MG63 (cell line): Measurements from ENCODE around the gene PLCD4. TPM values are rescaled to one million over a fixed set of nuclear protein-coding genes. Genes with fewer than 3 reads are reported as not detected.

Experiments used
- DNase-seq: peaks from one replicate; pipeline ENCODE4 v3.0.0-alpha.2; 2020
- H3K27me3 ChIP-seq: fragments of 250-450 bp; sonication (Bioruptor Pico); 2 replicates; pipeline ENCODE4 v1.5.1; 2020; ENCODE audit warnings: mild to moderate bottlenecking, moderate library complexity
- H3K36me3 ChIP-seq: fragments of 250-450 bp; sonication (Bioruptor Pico); 2 replicates; pipeline ENCODE4 v1.5.1; 2020; ENCODE audit warnings: mild to moderate bottlenecking, moderate library complexity
- H3K4me3 ChIP-seq: fragments of 250-450 bp; sonication (Bioruptor Pico); 2 replicates; pipeline ENCODE4 v1.5.1; 2020; ENCODE audit warnings: mild to moderate bottlenecking, moderate library complexity
- H3K9me3 ChIP-seq: fragments of 250-450 bp; sonication (Bioruptor Pico); 2 replicates; pipeline ENCODE4 v1.5.1; 2020; ENCODE audit warnings: mild to moderate bottlenecking, moderate library complexity
- total RNA-seq: library from RNA; depleted of rRNA; stranded (reverse); fragments of >200 nt; shearing (Covaris generic); gene quantifications from 2 replicates; pipeline ENCODE4 v1.2.3, GENCODE V29; 2014; ENCODE audit warnings: low replicate concordance

Gene PLCD4
- total RNA-seq, 1 experiment from 2014 or later: 1.2 TPM

DNA sequence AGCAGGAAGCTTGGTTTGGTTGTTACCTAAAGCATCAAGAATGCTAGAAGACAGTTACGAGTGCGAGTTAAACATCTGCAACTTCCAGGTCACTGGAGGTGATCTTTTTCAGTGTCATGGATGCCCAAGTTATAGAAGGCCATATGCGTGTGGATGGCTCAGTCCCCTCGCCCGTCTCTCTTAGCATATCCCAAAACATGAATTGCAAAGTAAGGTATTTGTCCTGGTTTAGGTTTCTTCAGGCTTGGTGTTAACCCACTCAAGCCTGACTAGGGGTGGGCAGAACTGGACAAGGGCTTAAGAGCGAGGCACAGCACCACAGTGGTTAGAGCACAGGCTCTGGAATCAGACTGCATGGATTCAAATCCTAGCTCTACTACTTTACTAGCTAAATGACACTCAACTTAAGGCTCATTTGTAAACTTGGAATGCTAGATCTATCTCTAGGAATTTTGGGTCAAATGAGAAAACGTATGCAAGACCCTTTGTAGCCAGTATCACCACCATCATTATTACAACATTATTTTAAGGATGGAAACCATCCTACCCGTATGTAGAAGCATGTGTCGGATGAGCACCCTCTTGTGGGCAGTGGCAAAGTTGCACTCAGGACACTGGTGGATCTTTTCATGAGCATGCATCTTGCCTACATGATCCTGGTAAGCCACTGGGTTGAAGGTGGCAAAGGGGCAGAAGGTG lies 40.5 kb downstream of the PLCD4 start:
- peak; percentile 24 for DNase-seq
- Histone ChIP-seq H3K27me3 (no peaks in the 10 kb centered on the region), H3K4me3 (no peak overlapping the region), H3K9me3 (no peaks in the 10 kb centered on the region), H3K36me3 (peaks cover 77% of the 10 kb centered on the region)

DNA sequence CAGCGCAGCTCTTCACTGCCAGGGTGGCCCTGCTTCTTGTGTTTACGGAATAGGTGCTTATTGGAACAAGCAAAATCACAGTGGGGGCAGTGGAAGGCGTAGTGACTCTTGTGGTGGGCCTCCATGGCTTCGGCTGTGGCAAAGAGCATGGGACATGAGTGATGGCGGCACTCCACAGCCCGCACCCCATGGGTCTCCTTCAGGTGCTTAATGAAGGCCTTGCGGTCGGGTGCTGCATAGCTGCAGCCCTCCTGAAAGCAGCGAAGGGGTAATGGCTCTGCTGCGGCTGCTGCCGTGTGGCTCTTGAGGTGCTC lies 41.0 kb downstream of the PLCD4 start:
- H3K36me3 ChIP-seq: peaks cover 78% of the 10 kb centered on the region

DNA sequence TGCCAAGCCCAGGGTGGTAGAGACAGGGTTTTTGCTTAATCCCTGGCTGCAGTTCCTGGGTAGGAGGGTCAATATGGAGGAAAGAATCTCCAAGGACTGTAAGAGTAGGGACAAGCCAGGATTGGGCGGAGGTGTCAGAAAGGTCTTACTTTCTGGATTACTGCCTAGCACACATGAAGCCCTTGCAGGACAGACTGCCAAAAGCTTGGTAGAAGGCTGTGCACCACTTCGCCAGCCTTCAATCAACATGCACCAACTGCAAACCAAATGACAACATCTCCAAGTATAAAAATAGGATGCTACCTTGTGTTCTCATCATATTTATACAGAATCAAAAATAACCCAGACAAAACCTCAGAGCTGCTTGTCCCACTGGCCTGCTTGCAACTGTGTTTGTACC lies 48.1 kb downstream of the PLCD4 start:
- Histone ChIP-seq H3K9me3 (no peaks in the 10 kb centered on the region), H3K36me3 (peaks cover 60% of the 10 kb centered on the region), H3K27me3 (no peaks in the 10 kb centered on the region), H3K4me3 (no peak overlapping the region)
- no peak for DNase-seq

More for the DNA sequence above, 41.0 kb downstream of the PLCD4 start:
- Histone ChIP-seq H3K27me3 (no peaks in the 10 kb centered on the region), H3K9me3 (no peaks in the 10 kb centered on the region), H3K4me3 (no peak overlapping the region)
- DNase-seq: no peak

DNA sequence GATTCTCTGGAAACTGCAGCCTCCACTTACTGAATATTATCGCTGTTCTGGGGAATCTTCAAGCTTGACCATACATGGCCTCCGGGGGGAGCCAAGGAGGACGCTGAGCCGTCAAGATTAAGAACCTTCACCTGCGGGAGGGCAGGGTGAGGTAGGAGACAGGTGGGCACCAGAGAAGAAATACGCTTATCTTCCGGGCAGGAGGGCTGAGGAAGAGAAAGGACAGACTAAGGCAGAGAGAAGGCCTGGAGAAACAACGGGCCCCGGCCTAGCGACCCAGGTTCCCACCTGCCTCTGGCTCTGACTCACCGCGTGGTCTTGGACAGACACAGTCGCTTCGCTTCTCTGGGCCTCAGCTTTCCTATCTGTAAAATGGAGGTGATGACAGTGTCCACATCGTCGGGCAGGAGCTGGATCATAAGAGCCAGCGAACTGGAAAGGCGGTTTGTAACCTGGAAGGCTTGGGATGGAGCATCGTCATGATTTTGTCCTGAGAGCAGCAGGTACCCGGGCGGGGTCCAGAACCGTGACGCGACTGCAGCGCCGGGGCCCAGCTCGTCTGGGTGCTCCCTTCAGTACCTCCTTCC lies 51.1 kb downstream of the PLCD4 start:
- H3K36me3 ChIP-seq: peaks cover 59% of the 10 kb centered on the region
- DNase-seq: peak; percentile 28
- peak overlapping the region; percentile 70 for H3K4me3 ChIP-seq
- H3K27me3 ChIP-seq: no peaks in the 10 kb centered on the region
- H3K9me3 ChIP-seq: no peaks in the 10 kb centered on the region

DNA sequence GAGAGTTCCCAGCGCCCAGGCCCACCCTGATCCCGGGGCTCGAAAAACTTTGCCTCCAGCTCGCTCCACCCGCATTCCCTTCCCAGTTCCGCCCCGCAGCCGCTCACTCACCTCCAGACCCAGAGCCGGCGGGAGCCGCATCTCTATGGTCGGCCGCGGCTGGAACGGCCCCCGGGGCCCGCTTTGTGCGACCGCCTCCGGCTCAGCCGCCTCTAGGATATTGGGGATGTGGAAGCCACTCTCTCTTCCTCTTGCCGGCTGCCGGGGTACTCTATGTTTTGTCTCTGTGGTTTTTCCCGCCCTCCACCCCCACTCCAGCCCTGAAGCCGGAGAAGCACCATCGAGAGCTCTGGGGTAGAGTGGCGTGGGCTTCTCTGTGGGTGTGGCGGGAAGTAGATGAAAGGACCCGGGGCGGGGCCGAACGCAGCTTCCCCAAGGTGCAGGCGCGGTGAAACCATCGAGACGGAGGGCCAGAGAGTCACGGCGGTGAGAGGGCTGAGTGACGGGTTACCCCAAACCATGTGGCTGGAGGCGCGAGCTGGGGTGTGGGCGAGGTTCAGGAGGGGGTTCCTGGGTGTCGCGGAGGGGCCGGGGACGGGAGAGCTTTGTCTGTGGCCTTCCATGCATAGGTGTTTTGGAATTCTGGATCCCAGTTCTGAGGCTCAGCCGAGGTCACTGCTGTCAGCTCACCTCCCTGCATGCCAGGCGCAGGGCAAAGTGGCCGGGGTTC lies 51.7 kb downstream of the PLCD4 start, which contains the start of the genes BCS1L and ZNF142:
Gene BCS1L, plus strand, starts transcription at position 426 of the 730 bp plus-strand sequence. CDS start 1,305 bp downstream, outside the sequence.
Gene ZNF142, minus strand, starts transcription at position 366 of the 730 bp plus-strand sequence. CDS start 3,194 bp downstream, outside the sequence.
- DNase-seq: peak; percentile 94
- H3K4me3 ChIP-seq: peak within 1 kb of the TSS; percentile 70
- H3K27me3 ChIP-seq: no peaks in the 10 kb centered on the region
- no peaks in the 10 kb centered on the region for H3K9me3 ChIP-seq
- peaks cover 61% of the 10 kb centered on the region for H3K36me3 ChIP-seq

DNA sequence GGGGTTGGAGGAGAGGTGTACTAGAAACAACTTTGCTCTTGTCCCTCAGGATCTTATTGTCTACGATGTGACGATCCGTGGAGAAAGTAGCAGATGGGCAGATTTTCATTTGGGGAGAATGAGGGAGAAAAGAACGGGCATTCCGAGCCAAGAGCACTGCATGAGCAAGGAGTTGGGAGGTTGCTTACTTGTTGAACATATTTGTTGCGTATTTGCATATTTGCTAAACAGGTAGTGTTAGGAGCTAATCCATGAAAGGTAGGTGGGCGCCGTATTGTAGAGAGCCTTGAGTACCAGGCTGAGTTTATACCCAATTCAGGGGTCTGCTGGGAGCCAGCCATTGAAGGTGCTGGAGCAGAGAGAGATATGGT lies 52.3 kb downstream of the PLCD4 start:
- Histone ChIP-seq H3K4me3 (peak overlapping the region; percentile 70), H3K9me3 (no peaks in the 10 kb centered on the region), H3K36me3 (peaks cover 62% of the 10 kb centered on the region), H3K27me3 (no peaks in the 10 kb centered on the region)
- no peak for DNase-seq

DNA sequence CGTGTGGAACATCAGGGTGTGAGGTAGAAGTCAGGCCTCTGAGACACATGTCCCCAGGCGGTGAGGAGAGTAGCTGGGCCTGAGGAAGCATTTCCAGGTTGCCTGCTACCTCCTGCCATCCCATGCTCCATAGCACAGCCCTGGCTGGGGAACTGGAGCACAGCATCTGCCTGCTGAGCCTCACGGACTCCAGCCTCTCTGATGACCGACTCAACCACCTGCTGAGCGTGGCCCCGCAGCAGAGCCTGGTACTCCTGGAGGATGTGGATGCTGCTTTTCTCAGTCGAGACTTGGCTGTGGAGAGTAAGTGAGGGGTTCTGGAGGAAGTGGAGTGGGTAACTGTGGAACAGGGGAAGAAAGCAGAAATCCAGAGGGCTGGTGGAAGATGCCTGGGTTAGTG lies 54.7 kb downstream of the PLCD4 start:
- Histone ChIP-seq H3K36me3 (peaks cover 55% of the 10 kb centered on the region), H3K9me3 (no peaks in the 10 kb centered on the region), H3K4me3 (no peak overlapping the region), H3K27me3 (no peaks in the 10 kb centered on the region)
- DNase-seq: no peak

DNA sequence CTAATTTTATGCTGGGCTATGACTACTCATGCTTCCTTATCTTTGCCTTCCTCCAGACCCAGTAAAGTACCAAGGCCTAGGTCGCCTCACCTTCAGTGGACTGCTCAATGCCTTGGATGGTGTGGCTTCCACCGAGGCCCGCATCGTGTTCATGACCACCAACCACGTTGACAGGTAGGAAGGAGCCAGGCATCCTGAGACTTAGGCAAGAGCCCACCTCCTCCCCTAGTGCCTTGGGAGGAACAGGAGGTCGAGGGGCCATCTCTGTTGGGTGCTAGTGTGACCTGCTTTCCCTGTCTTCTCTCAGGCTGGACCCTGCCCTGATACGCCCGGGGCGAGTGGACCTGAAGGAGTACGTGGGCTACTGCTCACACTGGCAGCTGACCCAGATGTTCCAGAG lies 55.1 kb downstream of the PLCD4 start:
- Histone ChIP-seq H3K36me3 (peaks cover 55% of the 10 kb centered on the region), H3K4me3 (no peak overlapping the region), H3K27me3 (no peaks in the 10 kb centered on the region), H3K9me3 (no peaks in the 10 kb centered on the region)
- DNase-seq: no peak

DNA sequence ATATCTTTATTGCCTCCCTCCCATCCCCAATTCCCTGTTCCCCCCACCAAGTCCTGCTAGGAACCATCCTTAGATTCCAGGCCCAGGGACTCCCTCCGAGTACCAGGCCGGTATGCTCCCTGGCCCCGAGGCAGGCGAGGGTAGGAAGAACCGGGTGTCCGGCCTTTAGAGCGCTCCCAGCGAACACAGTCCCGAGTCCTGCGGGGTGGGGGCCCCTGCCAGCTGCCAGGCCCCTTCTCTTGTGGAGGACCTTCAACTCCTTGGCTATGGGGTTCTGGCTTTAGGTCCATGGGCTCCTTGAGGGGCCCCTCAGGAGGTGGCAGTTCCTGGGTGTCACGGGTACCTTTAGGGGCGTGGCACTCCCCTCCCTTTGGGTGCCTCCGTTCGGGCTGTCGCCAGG lies 56.2 kb downstream of the PLCD4 start:
- H3K36me3 ChIP-seq: peaks cover 56% of the 10 kb centered on the region
- no peak for DNase-seq

DNA sequence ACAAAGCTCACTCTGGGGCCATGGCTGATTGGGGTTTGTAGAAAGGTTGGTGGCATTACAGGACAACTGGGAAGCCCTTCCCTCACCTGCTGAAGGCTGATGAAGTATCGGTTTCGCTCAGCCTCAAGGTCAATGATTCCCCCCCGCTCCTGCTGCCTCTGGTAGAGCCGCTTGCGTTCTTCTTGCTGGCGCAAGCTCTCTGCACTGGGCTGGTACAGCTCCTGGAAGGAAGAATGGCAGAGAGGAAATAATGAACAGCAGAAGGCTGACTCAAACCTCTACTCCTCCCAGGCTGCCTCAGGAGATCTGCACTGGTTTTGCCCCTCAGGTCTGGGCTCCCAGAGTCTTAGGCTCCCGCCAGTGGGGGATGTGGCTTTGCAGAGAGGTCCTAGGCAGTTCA lies 57.0 kb downstream of the PLCD4 start:
- peaks cover 64% of the 10 kb centered on the region for H3K36me3 ChIP-seq
- no peaks in the 10 kb centered on the region for H3K9me3 ChIP-seq
- no peak overlapping the region for H3K4me3 ChIP-seq
- no peaks in the 10 kb centered on the region for H3K27me3 ChIP-seq
- no peak for DNase-seq

More for the DNA sequence above, 56.2 kb downstream of the PLCD4 start:
- Histone ChIP-seq H3K4me3 (no peak overlapping the region), H3K9me3 (no peaks in the 10 kb centered on the region), H3K27me3 (no peaks in the 10 kb centered on the region)

DNA sequence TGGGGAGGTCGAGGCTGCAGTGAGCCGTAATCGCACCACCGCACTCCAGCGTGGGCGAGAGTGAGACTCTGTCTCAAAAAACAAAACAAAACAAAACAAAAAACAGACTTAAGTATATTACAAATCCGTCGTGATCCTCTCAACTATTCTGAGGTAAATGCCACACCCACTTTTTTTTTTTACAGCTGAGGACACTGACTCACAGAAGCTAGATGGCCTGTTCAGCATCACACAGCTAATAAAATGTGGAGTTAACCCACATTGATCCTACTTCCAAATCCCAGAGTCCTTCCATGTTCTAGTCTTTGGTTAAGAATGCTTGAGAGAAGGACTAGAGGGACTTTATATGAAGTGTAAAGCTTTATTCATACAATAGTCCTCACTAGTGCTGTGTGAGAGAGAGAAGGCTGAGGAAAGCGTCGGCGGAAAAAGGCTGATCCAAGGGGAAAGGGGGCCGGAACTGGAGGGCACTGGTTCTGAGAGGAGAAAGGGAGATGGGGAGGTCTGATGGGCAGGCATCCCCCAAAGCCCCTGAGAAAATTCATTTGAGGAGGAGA lies 63.5 kb downstream of the PLCD4 start:
- no peaks in the 10 kb centered on the region for H3K27me3 ChIP-seq
- H3K4me3 ChIP-seq: peak overlapping the region; percentile 94
- H3K36me3 ChIP-seq: peaks cover 35% of the 10 kb centered on the region
- H3K9me3 ChIP-seq: no peaks in the 10 kb centered on the region
- DNase-seq: no peak

DNA sequence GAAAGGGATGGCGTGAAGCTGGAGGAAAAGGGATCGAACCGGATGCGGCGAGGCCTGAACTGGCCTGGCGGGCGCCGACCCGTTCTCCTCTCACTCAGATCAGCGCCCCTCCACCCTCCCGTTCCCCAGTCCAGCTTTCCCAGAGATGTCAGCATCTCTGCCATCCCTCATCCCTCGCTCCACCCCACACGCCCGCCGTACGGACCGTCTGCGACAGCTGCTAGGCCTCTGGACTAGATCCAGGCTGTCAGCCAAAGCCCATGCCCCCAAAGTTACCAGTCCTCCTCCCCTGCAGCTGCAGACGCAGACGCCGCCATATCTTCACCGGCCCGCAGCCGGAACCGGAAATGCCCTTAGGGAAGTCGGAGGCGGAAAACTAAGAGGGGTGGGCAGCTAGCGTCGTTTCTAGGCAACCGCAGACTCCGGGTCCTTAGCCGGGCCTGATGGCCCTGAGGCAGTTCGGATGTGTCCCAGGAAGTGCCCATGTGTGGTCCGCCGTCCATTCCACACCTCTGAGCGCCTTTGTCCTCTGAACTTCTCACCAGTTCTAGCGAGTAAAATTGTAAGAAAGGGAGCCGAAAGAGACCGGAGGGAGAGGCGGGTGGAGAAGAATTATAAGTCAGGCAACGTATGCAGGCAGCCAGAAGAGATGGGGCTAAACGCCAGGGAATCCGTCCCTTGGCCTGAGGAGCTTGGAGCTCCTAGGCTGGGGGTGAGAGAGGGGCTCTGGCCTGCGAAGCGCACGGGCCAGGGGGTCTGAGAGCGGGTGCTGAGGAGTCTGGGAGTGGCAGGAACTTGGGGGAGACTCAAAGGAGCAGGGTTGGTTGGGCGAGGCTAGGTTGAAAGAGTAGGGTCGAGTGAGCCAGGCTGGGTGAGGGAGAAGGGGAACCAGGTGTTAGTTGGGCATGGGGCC lies 64.2 kb downstream of the PLCD4 start, which contains the start of the genes RNF25 and STK36:
Gene RNF25, minus strand, starts transcription at position 349 of the 913 bp plus-strand sequence. Its CDS starts 32 bp downstream, at position 317.
Gene STK36, plus strand, starts transcription at position 433 of the 913 bp plus-strand sequence. CDS start 744 bp downstream, outside the sequence.
- Histone ChIP-seq H3K4me3 (peak within 1 kb of the TSS; percentile 94), H3K9me3 (no peaks in the 10 kb centered on the region), H3K36me3 (peaks cover 30% of the 10 kb centered on the region), H3K27me3 (no peaks in the 10 kb centered on the region)
- DNase-seq: peak; percentile 91

DNA sequence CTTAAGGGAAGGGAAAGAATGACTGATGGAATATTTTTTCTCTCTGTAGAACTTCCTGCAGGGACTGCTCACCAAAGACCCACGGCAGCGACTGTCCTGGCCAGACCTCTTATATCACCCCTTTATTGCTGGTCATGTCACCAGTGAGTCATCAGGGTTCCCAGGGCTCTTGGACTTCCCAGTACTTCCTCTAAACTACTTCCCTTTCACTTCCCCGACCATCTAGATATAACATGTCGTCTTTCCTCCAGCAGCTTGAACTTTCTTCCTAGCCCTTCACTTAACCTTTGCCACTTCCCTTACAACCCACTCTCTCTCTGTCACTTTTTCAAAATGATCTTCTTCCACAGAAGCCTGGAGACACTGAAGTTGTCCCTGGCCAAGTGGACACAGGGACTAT lies 71.4 kb downstream of the PLCD4 start:
- Histone ChIP-seq H3K9me3 (no peaks in the 10 kb centered on the region), H3K27me3 (no peaks in the 10 kb centered on the region), H3K36me3 (peaks cover 18% of the 10 kb centered on the region), H3K4me3 (no peak overlapping the region)
- peak; percentile 17 for DNase-seq

DNA sequence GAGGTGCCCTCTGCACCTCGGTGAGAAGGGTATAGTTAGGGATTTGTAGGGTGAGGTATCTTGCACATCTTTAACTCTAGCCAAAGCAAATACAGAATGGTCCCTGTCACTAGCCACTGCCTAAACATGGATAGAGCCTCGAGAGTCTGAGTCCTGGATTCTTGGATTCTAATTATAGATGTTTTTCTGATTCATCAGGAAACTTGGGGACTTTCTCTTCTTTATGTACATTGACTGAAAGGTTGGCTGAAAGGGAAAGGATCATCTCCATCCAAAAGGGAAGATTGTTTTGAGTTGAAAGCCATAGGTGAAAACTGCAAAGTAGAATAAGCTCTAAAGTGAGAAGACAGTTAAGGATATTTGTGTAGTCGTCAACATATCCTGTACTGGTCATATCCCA lies 72.4 kb downstream of the PLCD4 start:
- no peak for DNase-seq
- Histone ChIP-seq H3K36me3 (peaks cover 18% of the 10 kb centered on the region), H3K27me3 (no peaks in the 10 kb centered on the region), H3K4me3 (no peak overlapping the region), H3K9me3 (no peaks in the 10 kb centered on the region)
